Measurements from ENCODE around the gene CHD5.
"Not testable (repeated sequence)": the region's sequence is repeated elsewhere in the genome, so short reads cannot be mapped to it uniquely, and the experiment has no call there.

The CHD5 gene

GRCh38 chr1:6086358-6086757 lies 93.8 kb downstream of the CHD5 start:
- DNase-seq (ENCODE audit: low read depth in 2 of 2), result no peak

- no peak for DNase-seq (ENCODE audit: low read depth in 2 of 2)
These were observed 94.5 kb downstream of the CHD5 start for GRCh38 chr1:6085666-6086065.

GRCh38 chr1:6084781-6085495 lies 95.2 kb downstream of the CHD5 start:
- DNase-seq (ENCODE audit: low read depth in 2 of 2), result no peak

DNA sequence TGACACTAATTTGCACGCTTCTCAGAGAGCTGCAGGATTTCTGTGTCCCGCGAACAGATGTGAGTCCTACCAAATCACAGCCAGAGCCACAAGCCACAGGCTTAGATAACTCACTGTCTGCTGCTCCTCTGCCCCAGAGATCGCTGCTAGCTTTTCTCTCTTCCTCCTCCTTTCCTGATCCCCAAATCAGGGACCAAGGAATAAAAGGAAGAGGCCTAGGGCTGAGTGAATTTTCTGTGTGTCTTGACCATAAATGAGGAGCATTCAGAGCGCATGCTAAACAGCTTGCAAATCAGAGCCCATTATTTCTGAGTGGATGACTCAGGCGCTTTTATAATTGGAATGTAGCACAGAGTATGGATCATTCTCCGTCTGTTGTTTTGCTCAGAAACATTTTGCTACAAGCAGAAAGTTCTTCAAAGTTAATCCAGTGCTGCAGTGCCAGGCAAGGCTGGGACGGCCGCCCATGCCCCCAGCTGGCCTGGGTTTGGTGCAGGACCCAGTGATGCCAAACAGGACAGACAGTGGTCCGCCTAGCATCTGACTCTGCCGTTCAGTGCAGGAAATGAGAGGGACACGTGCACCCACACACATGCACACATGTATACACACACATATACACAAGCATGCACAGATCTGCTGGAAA lies 96.2 kb downstream of the CHD5 start:
- DNase-seq (ENCODE audit: low read depth in 2 of 2), result peak in 1 of 2 experiments; percentile 2

DNA sequence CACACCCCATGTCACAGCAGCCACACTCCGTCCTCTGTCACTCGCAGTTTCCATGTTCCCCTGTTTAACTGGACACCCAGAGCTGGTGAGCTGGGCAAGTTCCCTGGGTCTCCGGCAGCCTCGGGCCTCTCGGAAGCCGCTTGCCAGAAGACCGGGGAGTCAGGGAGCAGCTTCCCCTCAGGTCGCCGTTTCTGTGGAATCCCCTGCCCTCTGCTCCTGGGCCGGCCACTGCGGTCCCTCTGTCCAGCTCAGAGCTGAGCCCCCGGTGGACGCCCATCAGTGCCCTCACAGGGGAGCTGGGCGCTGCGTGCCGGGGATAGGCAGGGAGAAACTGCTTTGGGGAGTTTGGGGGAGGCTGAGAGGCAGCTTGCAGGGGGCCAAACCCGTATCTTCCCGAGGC lies 96.7 kb downstream of the CHD5 start:
- DNase-seq (ENCODE audit: low read depth in 2 of 2), result no peak

DNA sequence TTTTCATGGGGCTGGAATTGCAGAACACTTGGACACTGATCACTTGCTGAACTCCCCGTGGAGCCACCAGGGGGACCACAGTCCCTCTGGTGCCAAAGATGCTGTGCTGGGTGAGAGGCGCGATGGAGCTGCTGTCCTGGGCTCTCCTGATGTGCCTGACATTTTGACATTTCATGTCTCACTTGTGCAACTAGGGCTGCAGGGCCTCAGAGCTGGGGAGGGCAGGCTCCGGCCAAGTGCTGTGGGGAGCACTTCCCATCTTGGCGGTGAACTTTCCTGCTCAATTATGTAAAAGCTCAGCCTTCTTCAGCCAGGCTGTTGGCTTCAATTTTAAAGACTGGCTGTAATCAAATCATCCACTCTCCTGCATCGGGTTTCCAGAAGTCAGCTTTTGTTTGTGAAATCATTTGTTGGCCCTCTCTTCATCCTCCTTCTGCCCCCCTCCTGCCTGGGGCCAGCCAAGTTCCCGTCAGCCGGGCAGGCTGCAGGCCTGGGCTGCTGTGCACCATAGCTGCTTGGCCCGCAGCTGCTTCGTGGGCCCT lies 97.6 kb downstream of the CHD5 start:
- no peak for DNase-seq (ENCODE audit: low read depth in 2 of 2)

GRCh38 chr1:6081901-6082300 lies 98.2 kb downstream of the CHD5 start:
- no peak for DNase-seq (ENCODE audit: low read depth in 2 of 2)

- DNase-seq (ENCODE audit: low read depth in 2 of 2), result no peak
These were observed 99.7 kb downstream of the CHD5 start for GRCh38 chr1:6080469-6080868.

DNA sequence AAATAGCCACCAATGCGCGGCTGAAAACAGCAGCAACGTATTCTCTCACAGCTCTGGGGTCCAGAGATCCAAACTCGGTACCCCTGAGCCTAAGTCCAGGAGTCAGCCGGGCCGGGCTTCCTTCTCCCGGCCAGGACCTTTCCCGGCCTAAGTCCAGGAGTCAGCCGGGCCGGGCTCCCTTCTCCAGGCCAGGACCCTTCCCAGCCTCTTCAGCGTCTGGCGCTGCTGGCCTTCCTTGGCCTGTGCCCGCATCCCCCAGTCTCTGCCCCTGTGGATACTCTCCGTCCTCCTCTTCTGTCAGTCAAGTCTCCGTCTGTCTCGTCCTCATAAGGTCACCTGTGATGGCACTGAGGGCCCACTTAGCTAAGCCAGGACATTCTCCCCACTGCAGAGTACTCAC lies 102.2 kb downstream of the CHD5 start:
- DNase-seq (ENCODE audit: low read depth in 2 of 2), result no peak

DNA sequence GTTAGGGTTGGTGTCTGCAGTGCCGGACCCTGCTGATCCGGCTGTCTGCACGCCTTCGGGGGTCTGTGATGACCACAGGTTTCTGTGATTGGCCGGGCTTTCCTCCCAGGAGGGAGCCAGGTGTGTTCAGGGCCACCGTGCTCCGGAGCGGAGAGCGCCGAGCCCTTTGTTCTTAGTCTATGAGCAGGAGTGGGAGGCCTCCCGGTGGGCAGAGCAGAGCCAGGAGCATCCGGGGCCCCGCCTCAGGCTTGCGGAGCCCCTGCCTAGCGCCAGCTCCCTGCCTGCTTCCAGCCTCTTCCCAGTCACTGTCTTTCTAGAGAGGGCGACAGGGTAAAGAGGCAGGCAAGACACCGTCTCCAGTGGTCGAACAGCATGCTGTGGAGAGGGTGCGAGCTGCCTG lies 102.6 kb downstream of the CHD5 start:
- no peak for DNase-seq (ENCODE audit: low read depth in 2 of 2)

DNA sequence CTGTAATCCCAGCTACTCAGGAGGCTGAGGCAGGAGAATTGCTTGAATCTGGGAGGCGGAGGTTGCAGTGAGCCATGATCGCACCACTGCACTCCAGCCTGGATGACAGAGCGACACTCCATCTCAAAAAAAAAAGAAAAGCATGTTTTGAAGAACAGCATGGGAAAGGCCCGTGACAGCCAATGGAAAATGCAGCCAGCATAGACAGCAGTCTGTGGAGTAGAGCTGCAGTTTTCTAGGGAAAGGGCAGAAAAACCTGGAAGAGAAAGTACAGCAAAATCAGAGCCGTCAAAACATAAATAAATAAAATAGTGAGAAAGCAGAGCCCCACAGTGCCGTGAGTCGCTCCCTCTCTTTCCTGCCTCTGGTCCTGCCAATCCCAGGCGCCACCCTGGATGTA lies 103.1 kb downstream of the CHD5 start:
- DNase-seq (ENCODE audit: low read depth in 2 of 2), result not testable (repeated sequence)

DNA sequence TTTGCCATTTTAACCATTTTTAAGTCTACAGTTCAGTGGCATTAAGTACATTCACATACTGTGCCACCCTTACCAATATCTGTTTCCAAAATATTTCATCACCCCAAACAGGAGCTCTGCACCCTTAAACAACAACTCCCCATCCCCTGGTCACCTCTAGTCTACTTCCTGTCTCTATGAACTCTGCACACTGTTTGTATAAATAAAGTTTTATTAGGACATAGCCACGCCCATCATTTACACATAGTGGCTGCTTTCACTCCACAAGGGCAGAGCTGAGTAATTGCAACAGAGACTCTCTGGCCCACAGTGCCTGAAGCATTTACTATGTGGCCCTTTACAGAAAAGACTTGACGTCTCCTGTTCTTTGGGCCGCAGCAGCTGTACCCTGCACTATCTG lies 104.4 kb downstream of the CHD5 start:
- no peak for DNase-seq (ENCODE audit: low read depth in 2 of 2)

- DNase-seq (ENCODE audit: low read depth in 2 of 2), result no peak
These were observed 105.8 kb downstream of the CHD5 start for GRCh38 chr1:6074192-6074901.

DNA sequence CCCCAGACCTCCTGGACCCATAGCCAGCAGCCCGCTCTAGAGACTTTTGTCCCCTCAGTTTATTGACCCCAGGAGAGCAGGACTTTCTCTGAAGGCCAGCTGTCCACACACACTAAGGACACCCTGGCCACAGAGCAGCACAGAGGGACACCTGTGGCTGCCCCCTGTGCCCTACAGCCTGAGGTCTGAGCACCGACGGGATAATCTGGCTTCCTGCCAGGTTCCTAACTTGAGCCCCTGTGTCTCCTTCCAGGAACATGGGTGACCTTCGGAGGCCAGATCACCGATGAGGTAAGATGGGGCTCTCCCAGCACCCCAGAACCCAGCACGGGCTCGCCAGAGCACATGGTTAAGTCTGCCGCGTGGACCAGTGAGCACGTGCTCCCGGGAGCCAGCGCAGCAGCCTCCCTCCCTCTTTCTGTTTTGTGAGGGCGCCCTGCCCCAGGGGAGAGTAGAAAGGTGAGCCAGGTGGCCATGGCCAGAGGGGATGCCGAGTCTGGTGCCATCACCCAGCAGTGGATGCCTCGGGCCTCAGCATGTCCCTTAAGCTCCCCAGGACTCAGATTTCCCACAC lies 106.6 kb downstream of the CHD5 start:
- DNase-seq (ENCODE audit: low read depth in 2 of 2), result no peak

DNA sequence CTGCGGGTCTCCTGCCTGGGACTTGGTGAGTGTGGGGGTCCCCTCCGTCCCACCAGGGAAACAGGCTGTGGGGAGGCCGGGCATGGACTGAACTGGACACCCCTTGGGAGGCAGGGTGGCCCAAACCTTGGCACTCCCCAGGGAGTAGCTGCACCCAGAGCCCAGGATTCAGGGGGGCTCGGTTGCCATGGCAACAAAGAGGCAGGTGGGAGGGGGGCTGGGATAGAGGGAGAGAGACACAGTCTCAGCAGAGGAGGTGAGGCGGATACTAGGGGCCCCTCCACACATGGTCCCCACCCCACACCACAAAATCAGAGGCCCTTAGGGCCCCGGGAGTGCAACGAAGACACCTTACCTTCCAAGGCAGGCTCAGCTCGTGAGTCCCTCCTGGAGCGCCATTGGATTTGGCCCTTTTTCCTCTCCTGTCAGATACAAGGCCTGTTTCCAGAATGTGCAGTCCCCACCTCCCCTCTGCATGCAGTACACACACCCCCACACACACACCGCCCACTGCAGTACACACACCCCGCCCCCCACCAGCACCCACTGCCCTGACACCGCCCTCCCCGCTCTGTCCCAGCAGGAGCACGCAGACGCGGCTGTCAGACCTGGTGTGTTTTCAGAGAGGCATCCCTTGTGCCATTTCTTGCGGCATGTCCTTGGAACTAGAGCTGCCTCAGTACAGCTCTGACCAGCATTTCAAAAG lies 107.2 kb downstream of the CHD5 start:
- no peak for DNase-seq (ENCODE audit: low read depth in 2 of 2)

DNA sequence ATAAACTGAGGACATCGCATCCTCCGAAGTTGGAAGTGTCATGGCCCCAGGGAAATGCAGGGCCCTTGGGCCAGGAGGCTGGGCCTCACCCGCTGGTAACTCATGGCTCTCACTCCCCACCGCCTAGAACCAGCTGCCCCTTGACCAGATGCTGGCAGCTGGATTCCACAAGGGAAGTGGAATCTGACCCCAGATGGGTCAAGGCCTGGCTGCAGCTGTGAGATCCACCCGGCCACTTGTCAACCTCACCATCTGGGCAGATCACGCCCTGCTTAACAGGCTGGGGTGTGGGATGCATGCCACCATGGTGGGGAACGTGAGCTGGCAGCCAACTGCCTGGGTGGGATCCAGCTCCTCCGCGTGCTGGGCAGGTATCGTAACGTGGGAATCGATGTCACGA lies 108.9 kb downstream of the CHD5 start:
- no peak for DNase-seq (ENCODE audit: low read depth in 2 of 2)

GRCh38 chr1:6070450-6070974 lies 109.6 kb downstream of the CHD5 start:
- DNase-seq (ENCODE audit: low read depth in 2 of 2), result no peak

DNA sequence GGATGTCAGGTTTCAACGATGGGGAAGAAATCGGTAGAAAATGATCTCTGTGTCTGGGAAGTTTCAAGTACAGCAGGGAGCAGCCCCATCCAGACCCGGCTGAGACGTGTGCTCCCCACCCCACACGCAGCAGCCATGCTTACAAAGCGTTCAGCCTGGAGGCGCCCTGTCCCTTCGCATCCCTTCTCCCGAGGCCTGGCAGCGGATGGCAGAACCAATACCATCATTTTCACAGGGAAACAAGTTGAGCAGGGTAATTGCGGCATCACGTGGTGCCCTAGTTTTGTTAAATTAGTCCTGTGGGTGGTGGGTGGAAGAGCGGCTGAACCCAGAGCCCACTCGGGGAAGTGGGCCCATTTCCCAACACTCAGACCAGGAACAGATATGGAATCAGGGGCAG lies 110.5 kb downstream of the CHD5 start:
- no peak for DNase-seq (ENCODE audit: low read depth in 2 of 2)

GRCh38 chr1:6068932-6069331 lies 111.2 kb downstream of the CHD5 start:
- no peak for DNase-seq (ENCODE audit: low read depth in 2 of 2)

GRCh38 chr1:6068073-6068472 lies 112.0 kb downstream of the CHD5 start:
- DNase-seq (ENCODE audit: low read depth in 2 of 2), result no peak

DNA sequence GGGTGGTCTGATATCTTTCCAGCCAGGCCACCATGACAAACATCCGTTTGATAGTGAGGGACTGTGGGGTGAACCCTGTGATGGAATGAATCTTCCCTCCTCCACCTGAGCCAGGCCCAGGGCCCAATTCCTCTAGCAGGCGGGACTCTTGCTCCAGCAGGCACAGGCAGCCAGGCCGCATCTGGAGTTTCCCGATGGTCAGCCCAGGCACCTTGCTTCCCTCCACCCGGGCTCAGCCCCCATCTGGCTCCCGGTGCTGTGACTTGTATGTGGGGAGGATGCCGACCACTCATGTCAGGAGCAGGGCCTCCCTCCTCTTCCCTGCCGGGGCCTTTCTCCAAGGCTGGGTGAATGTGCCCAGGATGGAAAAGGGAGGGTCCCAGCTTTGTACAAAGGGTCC lies 113.4 kb downstream of the CHD5 start:
- no peak for DNase-seq (ENCODE audit: low read depth in 2 of 2)
